PFSK-1 (cell line): ENCODE results near the gene OR2D3.

ENCODE experiments used
- FOXP2 ChIP-seq: optimal IDR thresholded peaks from 2 replicates; pipeline ENCODE3; 2011; ENCODE audit warnings: borderline replicate concordance, control low read depth, inconsistent platforms; ENCODE audit not compliant: insufficient read depth; ENCODE audit errors: extremely low read length, extremely low read depth
- POLR2AphosphoS5 ChIP-seq: IDR thresholded peaks from 2 replicates; pipeline ENCODE4 v1.6.1; 2012; ENCODE audit warnings: low read depth, mild to moderate bottlenecking, control low read depth, low read length, moderate library complexity
- REST ChIP-seq, 2 experiments: IDR thresholded peaks; 2 replicates each; pipeline versions ENCODE4 v1.6.1 to v1.8.0; 2011 to 2012; ENCODE audit warnings: low read depth in 2 of 2, low read length in 2 of 2, control low read depth in 1 of 2, inconsistent platforms in 1 of 2, mild to moderate bottlenecking in 1 of 2, moderate library complexity in 1 of 2; ENCODE audit not compliant: insufficient read depth in 1 of 2
- SIN3A ChIP-seq: IDR thresholded peaks from 2 replicates; pipeline ENCODE4 v1.6.1; 2012; ENCODE audit warnings: mild to moderate bottlenecking, low read length, moderate library complexity, borderline replicate concordance; ENCODE audit not compliant: insufficient read depth
- TAF1 ChIP-seq: IDR thresholded peaks from 2 replicates; pipeline ENCODE4 v1.6.1; 2012; ENCODE audit warnings: low read length, control low read depth, borderline replicate concordance; ENCODE audit not compliant: insufficient read depth

The OR2D3 gene

GRCh38 chr11:6927030-6927617 is 6.3 kb downstream of the OR2D3 start:
- TF ChIP-seq TAF1 (no peak), POLR2AphosphoS5 (no peak; the same call in 1 of the 2 replicates), SIN3A (no peak), REST (IDR thresholded peaks at IDR 0.05; ENCODE audit: insufficient read depth in 1 of 2, low read depth in 2 of 2, low read length in 2 of 2) (no peak), FOXP2 (no peak)

- TF ChIP-seq TAF1 (no peak), POLR2AphosphoS5 (no peak), REST (IDR thresholded peaks at IDR 0.05; ENCODE audit: insufficient read depth in 1 of 2, low read depth in 2 of 2, low read length in 2 of 2) (no peak), SIN3A (no peak), FOXP2 (no peak)
These were observed 8.1 kb downstream of the OR2D3 start for GRCh38 chr11:6928916-6929315.

- TF ChIP-seq TAF1 = no peak
- TF ChIP-seq POLR2AphosphoS5 = no peak
- no peak for TF ChIP-seq REST (IDR thresholded peaks at IDR 0.05; ENCODE audit: insufficient read depth in 1 of 2, low read depth in 2 of 2, low read length in 2 of 2)
- TF ChIP-seq SIN3A = no peak
- TF ChIP-seq FOXP2 = no peak
These were observed 10.4 kb downstream of the OR2D3 start for GRCh38 chr11:6931146-6931713.

GRCh38 chr11:6932145-6932544 is 11.3 kb downstream of the OR2D3 start:
- no peak for TF ChIP-seq POLR2AphosphoS5
- TF ChIP-seq TAF1 = no peak
- no peak for TF ChIP-seq SIN3A
- TF ChIP-seq FOXP2 = no peak
- no peak for TF ChIP-seq REST (IDR thresholded peaks at IDR 0.05; ENCODE audit: insufficient read depth in 1 of 2, low read depth in 2 of 2, low read length in 2 of 2)

GRCh38 chr11:6941970-6942369 is 21.2 kb downstream of the OR2D3 start:
- TF ChIP-seq REST (IDR thresholded peaks at IDR 0.05; ENCODE audit: insufficient read depth in 1 of 2, low read depth in 2 of 2, low read length in 2 of 2) (no peak), POLR2AphosphoS5 (no peak)
